LNCaP clone FGC (cell line): ENCODE measurements around the gene FKBP1A.

Experiments
- DNase-seq: peaks from one replicate; pipeline ENCODE4 v3.0.0-alpha.2; 2011; ENCODE audit warnings: low read depth
- H3K4me3 ChIP-seq: 2 replicates; pipeline ENCODE4 v1.5.1; 2011; ENCODE audit warnings: mild to moderate bottlenecking, low read depth, low read length, control low read depth
- TF ChIP-seq, protein P1 (sequence below): IDR thresholded peaks from 2 replicates; pipeline ENCODE4 v1.5.1; 2012; ENCODE audit warnings: mild to moderate bottlenecking; ENCODE audit not compliant: control insufficient read depth, insufficient read depth; ENCODE audit errors: extremely low read depth

Gene FKBP1A

DNA sequence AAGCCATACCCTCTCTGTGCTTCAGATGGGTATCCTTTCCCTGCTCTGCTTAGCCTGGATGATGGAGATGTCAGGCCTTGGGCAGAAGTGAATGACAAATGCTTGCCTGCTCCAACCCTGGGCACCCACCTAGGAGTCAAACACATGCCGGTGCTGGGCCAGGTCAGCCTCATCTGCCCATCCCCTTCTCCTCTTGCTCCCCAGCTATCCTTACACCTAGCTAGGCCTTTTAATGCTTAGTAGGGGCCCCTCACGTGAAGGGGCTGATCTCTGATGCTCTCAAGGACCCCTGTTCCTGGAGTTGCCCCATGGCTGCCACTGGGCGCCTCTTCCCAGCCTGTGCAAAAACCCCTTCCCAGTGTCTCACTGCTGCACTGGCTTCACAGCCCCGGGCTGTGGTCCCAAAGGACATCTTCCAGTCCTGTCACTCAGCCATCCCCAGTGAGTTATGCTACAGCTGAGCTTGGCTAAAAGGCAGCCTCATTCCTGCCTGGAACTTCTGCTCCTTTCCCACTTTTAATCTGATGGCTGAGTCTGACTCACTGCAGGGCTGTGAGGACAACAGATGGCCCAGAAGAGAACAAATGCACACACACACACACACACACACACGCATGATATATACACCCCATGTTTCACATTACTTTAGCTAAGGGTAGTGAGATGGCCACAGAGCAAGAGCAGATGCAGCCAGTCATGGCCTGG lies 51.1 kb downstream of the FKBP1A start:
- TF ChIP-seq, protein P1, sequence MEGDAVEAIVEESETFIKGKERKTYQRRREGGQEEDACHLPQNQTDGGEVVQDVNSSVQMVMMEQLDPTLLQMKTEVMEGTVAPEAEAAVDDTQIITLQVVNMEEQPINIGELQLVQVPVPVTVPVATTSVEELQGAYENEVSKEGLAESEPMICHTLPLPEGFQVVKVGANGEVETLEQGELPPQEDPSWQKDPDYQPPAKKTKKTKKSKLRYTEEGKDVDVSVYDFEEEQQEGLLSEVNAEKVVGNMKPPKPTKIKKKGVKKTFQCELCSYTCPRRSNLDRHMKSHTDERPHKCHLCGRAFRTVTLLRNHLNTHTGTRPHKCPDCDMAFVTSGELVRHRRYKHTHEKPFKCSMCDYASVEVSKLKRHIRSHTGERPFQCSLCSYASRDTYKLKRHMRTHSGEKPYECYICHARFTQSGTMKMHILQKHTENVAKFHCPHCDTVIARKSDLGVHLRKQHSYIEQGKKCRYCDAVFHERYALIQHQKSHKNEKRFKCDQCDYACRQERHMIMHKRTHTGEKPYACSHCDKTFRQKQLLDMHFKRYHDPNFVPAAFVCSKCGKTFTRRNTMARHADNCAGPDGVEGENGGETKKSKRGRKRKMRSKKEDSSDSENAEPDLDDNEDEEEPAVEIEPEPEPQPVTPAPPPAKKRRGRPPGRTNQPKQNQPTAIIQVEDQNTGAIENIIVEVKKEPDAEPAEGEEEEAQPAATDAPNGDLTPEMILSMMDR, result no peak
- H3K4me3 ChIP-seq, result no peak overlapping the region
- no peak for DNase-seq

DNA sequence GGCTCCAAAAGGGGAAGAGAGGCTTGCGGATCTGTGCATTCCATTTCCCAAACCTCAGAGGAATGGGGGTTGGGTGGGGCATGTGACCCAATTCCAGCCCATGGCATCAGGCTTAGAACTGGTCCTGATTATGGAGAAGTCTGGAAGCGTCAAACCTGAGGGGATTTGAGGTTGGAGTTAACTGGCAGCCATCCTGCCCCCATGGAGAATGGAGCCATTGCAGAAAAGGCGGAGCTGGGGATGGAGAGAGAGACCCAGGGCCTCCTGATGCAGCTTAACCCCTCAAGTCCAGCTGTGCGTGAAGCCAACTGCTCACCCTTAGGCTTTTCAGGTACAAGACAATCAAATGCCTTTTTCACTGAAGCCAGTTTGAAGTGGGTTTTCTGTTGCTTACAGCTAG lies 54.1 kb downstream of the FKBP1A start:
- no peak overlapping the region for H3K4me3 ChIP-seq
- DNase-seq, result no peak
- TF ChIP-seq, protein P1, result no peak

DNA sequence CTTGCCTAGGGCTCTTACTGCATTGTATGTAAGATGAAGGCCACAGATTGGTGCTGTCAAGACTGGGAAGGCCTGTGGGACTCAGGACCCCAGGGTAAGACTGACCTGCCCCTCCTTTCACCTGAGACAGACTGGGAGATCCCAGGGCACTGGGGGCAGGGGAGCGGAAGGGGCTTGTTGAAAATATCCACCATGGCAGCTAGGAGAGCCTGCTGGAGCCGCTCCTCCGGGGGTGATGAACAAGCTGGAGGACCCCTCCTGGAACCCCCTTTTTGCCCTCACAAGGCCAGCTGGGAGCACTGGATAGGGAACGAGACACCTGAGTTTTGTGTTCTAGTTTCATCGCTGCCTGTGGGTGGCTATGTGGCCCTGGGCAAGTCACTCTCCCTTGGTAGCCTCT lies 54.8 kb downstream of the FKBP1A start:
- no peak overlapping the region for H3K4me3 ChIP-seq
- TF ChIP-seq, protein P1, result no peak
- no peak for DNase-seq

DNA sequence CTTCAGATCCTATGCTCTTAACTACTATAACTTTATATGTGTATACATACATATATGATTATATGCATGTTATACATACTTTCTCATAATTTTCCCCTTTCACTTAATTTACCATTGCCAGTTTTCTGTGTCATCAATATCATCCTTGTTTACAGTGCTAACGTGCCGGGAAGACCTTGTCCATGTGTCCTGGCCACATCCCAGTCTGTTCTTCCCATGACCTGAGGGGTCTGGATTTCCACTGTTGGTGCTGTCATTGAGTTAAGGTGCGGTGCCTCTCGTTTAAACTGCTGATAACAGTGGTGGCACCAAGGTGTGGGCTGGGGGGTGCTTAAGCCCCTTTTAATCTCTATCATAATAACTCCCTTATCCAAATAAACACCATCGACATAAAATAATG lies 55.4 kb downstream of the FKBP1A start:
- H3K4me3 ChIP-seq, result no peak overlapping the region
- no peak for DNase-seq
- TF ChIP-seq, protein P1, result no peak

DNA sequence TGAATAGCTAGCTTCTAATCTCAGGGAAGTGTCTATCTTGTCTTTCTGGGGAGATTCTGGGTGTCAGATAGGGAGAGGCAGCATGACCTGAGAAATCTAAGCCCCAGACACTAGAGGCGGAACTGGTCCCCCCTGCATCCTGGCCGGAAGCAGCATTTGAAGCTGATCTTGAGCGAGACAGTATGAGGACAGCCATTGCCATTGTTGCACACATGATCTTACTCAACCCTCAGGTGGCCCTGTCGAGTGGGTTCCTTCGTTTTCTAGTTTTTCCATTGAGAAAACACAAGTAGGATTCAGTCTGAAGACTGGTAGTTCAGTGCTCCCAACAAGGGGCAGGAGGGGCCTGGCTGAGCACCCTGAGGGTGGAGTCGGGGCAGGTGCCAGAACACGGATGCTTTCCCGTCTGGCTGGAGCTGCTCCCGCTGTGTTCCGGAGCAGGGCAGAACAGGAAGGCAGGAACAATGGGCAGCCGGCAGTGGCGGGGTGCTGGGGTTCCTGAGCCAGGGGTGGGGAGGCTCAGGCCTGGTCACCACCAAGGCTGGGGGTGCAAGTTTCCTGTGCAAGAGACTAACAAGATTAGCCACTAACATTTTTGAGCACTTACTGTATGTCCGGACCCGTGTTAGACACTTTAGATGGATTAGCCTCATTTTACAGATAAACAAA lies 56.0 kb downstream of the FKBP1A start:
- H3K4me3 ChIP-seq, result no peak overlapping the region
- TF ChIP-seq, protein P1, result no peak
- DNase-seq, result no peak

DNA sequence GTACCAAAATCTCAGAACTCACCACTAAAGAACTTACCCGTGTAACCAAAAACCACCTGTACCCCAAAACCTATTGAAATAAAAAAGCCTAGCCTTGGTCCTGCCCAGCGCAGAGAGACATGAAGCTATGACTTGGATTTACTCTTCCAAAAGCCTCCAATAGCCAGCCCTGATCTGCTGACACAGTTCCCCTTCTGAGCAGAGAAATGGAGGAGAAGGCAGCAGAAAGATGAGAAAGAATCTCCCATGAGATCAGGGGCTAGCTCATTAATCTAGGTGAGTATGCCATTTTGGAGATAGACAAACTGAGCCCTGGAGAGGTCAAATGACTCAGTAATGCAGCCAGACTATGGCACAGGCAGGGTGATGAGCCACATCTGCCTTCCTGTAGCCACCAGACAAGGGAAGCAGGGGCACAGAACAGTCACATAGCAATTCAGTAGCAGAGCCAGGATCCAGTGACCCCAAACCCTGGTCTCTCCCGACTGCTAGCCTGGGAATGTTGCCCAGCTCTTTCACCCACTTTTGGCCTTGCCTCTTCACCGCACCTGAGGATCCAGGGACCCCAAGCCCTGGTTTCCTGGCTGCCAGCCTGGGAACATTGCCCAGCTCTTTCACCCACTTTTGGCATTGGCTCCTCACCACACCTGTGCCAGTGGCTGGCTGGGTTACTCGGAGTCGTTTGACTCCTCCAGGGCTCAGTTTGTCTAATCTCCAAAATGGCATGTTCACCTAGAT lies 56.7 kb downstream of the FKBP1A start:
- no peak for DNase-seq
- TF ChIP-seq, protein P1, result no peak

DNA sequence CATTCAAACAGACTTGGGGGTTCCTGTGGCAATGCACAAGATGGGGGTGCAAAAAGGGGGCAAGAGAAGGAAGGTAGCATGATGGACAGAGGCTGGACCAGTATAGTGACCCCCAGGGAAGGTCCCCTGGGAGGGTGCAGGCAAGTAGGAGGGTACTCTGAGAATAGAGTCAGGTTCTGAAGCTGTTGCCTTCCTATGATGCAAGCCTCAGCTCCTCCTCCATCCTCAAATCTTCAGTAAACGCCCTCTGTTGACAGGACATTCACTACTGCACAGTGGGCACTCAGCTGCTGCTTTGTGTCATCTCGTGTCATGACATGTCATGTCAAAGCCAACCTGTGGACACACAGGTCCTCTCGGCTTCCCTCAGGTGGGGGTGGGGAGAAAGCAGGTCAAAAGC lies 58.1 kb downstream of the FKBP1A start:
- TF ChIP-seq, protein P1, result peak; percentile 22; the same call in 1 of the 2 replicates
- no peak overlapping the region for H3K4me3 ChIP-seq
- no peak for DNase-seq

More for the DNA sequence above, 56.7 kb downstream of the FKBP1A start:
- H3K4me3 ChIP-seq, result no peak overlapping the region
